HG03159 (cell line): ENCODE measurements around the gene CELSR1.
"Not testable (repeated sequence)": the region's sequence is repeated elsewhere in the genome, so short reads cannot be mapped to it uniquely, and the experiment has no call there.

ENCODE experiments used
- ATAC-seq: cut with Tn5 transposase; IDR thresholded peaks from one replicate; pipeline ENCODE4 v1.9.1; 2021; ENCODE audit warnings: mild to moderate bottlenecking, moderate library complexity; ENCODE audit not compliant: unreplicated experiment

Gene CELSR1

DNA sequence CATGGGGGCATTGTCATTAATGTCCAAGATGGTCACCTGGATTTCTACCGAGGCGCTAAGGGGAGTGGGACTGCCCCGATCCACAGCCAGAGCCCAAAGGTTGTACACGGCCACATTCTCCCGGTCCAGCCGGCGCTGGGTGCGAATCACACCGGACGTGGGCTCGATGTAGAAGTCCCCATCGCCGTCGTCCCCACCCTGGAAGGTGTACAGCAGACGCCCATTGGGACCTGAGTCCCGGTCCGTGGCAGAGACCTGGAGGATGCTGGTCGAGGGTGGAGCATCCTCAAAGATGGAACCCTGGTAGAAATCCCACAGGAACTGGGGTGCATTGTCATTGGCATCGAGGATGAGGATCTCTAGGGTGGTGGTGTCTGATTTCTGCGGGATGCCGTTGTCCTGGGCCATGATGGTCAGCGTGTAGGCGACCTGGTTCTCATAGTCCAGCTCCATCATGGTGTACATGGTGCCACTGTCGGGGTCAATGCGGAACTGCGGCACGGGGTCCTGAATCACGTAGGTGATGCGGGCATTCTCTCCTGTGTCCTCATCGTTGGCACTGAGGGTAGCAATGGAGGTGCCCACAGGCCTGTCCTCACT is 3.1 kb downstream of the CELSR1 start:
- no peak for ATAC-seq

GRCh38 chr22:46533070-46533833 is 4.2 kb downstream of the CELSR1 start:
- no peak for ATAC-seq

DNA sequence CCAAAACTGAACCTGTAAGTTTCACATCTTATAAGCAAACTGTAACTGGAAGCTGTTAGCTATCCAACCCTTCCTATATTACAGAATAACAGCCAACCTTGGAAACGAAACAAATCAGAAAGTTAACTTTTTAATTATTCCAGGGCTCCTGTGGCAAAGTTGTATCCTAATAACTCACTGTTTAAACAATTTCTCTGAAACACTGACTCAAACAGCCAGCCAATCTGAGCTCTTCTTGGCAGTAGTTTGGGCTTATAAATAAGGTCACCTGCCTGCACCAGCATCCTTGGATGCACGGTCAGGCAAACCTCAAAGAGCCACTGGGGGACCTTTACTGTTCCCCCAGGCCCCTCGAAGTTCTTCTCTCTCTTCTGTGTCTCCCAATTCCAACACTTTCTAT is 5.0 kb downstream of the CELSR1 start:
- ATAC-seq, result no peak

GRCh38 chr22:46531581-46532175 is 5.7 kb downstream of the CELSR1 start:
- ATAC-seq, result no peak

GRCh38 chr22:46528121-46528610 is 9.3 kb downstream of the CELSR1 start:
- ATAC-seq, result no peak

DNA sequence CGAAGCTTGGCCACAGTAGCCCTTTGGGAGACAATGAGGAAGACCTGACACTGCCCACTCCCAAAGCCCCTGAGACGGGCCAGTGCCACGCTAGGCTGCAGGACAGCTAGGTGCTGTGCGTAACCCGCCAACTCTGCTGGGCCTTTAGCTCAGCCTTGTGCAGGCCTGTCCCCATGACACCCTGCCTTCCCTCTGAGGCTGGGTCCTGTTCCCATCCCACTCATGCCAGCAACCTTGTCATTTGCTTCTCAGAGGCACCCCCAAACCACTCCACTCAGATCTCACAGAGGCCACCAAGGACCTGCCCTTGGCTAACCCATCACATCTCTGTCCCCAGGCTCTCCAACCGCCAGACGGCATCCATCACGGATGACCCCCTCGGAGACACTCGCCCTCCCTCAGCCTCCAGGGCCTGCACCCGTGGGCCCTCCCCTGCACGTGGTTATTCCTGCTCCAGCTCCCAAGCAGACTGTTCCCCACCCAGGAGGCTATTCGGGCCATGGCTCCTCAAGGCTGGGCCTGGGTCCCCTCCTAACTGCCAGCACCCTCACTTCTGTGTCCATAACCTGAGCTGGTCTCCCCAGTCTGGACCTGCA is 11.1 kb downstream of the CELSR1 start:
- ATAC-seq, result no peak

DNA sequence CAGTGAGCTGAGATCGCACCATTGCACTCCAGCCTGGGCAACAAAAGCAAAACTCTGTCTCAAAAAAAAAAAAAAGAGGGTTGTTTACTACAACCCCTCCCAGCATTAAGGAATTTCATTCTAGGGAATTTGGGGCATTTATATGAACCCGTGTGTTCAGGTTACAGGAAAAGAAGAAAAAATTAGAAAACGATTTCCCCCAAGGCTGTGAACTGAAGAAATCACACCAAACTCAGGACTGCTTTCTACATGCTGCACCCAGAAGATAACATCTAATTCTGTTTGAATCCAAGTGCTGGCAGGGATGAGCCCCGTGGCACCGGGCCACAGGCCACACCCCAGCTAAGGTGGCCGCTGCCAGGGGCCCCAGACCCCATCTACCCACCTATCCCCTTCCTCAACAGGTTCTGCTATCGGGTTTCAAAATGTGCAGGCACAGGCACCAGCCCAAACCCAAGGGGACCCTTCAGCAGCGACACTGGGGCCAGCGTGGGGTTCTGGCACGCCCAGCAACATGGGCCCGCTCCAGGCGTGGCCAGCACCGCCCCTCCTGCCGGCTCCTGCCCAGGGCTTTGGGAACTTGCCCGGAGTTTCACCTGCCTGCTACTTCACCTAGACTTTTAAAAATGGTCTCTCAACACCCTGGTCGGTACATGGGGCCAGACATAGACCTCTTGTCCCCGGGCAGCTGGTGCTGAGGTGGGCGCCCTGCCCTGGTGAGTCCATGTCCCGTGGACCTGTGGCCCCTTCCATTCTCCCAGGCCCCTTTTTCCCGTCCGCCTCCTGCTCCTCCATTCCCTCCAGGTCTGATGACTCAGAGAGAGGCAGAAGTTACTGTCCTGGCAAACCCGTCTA is 11.8 kb downstream of the CELSR1 start:
- ATAC-seq, result no peak

DNA sequence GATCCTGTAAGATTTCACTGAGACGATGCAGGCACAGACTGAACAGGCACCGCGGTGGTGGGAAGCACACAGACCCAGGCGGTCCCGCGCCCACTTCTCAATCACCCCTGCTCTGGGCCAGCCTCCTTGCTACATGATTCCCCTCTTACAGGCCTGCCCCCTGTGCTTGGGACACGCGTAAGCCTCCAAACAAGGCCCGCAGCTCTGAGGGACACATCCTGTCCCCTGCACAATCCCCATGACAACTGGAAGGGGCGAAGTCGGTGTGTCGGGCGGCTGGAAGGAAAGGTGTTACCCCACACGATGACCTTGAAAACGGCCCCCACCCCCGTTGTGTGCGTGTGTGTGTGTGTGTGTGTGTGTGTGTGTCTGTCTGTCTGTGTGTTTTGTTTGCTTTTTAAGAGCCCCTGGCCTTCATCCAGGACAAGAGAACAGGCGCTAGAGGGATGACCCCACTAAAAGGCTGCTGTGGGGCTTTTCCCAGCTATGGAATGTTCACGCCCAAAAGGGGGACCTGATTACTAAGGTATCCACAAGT is 13.1 kb downstream of the CELSR1 start:
- no peak for ATAC-seq

DNA sequence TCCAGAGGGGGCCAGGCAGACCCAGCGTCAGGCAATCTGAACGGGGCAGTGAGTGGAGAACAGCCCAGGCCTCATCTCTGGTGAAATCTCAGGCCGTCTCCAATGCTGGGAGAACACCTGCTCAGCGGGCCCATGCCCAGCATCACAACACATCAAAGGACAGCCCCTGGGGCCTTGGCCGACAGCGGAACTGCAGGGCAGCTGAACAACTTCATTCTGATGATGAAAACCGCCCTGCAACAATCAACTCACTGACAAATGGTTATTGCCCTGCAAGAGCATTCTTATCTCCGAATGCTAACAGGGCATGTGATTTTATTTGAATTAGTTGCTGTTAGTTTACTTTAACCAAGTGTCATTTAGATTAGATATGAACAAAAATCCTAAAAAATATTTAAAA is 14.6 kb downstream of the CELSR1 start:
- ATAC-seq, result no peak

DNA sequence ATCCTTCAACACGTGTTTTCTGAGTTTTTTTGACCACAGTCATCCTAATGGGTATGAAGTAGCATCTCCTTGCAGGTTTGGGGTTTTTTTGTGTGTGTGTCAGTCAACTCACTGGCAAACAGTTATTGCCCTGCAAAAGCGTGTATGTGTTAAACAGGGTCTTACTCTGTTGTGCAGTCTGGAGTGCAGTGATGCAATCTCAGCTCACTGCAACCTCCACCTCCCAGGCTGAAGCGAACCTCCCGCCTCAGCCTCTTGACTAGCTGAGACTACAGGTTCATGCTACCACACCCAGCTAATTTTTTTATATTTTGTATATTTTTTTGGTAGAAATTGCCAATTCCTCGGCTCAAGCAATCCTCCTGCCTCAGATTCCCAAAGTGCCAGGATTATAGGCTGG is 15.4 kb downstream of the CELSR1 start:
- ATAC-seq, result no peak

DNA sequence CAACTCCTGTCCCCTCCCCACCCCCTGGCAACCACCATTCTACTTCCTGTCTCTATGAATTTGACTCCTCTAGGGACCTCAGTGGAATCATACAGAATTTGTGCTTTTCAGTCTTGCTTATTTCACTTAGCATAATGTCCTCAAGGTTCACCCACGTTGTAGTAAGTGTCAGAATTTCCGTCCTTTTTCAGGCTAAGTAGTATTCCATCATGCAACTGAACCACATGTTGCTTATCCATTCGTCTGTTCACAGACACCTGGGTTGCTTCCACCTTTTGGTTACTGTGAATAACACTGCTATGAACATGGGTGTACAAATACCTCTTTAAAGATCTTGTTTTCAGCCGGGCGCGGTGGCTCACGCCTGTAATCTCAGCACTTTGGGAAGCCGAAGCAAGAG is 16.5 kb downstream of the CELSR1 start:
- ATAC-seq, result no peak

DNA sequence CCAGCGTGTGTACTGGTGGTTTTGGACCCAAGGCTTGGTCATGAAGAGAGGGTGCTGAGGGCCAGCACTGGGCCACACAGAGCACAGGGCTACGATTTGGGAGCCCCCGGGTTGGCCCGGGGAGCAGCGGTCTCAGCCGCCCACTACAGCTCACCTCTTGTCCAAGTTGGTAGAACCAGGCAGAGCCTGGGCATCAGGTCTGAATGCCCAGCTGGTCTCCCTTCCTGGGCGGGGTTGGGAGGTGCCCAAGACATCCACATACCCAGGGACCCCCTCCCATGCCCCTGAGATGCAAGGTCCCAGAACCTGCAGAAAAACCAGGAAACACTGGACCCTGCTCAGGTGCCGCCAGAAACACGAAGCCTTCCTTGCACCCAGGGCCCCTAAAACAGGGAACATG is 18.0 kb downstream of the CELSR1 start:
- no peak for ATAC-seq

GRCh38 chr22:46518542-46519325 is 18.7 kb downstream of the CELSR1 start:
- ATAC-seq, result no peak

DNA sequence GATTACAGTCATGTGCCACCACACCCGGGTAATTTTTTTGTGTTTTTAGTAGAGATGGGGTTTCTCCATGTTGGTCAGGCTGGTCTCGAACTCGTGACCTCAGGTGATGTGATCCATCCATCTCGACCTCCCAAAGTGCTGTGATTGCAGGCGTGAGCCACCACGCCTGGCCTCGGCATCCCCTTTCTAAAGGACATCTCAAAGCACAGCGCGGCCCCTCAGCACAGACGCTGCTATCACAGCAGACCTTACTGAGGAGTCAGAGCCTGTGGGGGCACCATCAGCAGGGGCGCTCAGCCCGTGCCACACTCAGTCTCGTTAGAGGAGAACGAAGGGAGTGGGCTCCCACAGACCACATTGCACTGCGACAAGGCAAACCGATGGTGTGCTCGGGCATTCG is 19.4 kb downstream of the CELSR1 start:
- no peak for ATAC-seq

GRCh38 chr22:46517255-46517761 is 20.1 kb downstream of the CELSR1 start:
- ATAC-seq, result no peak

DNA sequence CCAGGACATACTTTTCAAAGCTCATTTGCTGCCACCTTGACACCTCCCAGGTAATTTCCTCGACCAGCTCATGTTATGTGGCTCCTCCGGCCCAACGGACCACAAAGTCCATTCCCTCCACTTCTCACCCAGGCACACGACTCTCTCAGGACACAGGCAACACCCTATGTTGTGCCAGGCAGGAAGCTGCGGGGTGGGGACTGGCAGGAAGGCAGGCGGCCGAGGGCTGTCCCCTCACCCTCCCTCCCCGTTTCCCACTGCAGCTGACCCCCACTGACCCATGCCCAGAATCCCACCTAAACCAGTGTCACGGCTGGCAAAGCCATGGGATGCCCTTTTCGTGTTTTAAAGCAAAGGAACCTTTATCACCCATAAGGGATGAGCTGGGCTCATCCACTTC is 20.8 kb downstream of the CELSR1 start:
- no peak for ATAC-seq

- not testable (repeated sequence) for ATAC-seq
Measured at GRCh38 chr22:46516112-46516487, 21.3 kb downstream of the CELSR1 start.

GRCh38 chr22:46515208-46516111 is 22.0 kb downstream of the CELSR1 start:
- no peak for ATAC-seq
